OCI-LY1 (cell line): ENCODE results near the gene AMMECR1L.
A peak's percentile ranks its signal among the peaks of the same experiment; 100 is the strongest.
"Not testable (repeated sequence)": the region's sequence is repeated elsewhere in the genome, so short reads cannot be mapped to it uniquely, and the experiment has no call there.

Experiments used
- H2AFZ ChIP-seq: fragments of 200-600 bp; sonication (generic), shearing (Covaris generic); 2 replicates; pipeline ENCODE4 v1.6.0; 2014; ENCODE audit warnings: antibody characterized with exemption, mild to moderate bottlenecking, low read length
- H3F3A ChIP-seq: fragments of 200-600 bp; sonication (generic), shearing (Covaris generic); 2 replicates; pipeline ENCODE4 v1.6.0; 2014; ENCODE audit warnings: mild to moderate bottlenecking, antibody characterized with exemption, low read length, moderate library complexity; ENCODE audit not compliant: insufficient read depth
- H3K27ac ChIP-seq: fragments of 200-600 bp; sonication (generic); 2 replicates; pipeline ENCODE4 v1.5.1; 2014; ENCODE audit warnings: low read length, mixed run types, mild to moderate bottlenecking, low read depth; ENCODE audit not compliant: poor library complexity, severe bottlenecking
- H3K27me3 ChIP-seq: fragments of 200-600 bp; sonication (generic); 2 replicates; pipeline ENCODE4 v1.6.0; 2014; ENCODE audit warnings: antibody characterized with exemption, mild to moderate bottlenecking, low read length, moderate library complexity; ENCODE audit not compliant: insufficient read depth
- H3K36me3 ChIP-seq: fragments of 200-600 bp; sonication (generic); 2 replicates; pipeline ENCODE4 v1.6.1; 2014; ENCODE audit warnings: mild to moderate bottlenecking, antibody characterized with exemption, low read length, moderate library complexity, mixed read lengths; ENCODE audit not compliant: insufficient read depth
- H3K4me1 ChIP-seq: fragments of 200-600 bp; sonication (generic); 2 replicates; pipeline ENCODE4 v1.5.1; 2014; ENCODE audit warnings: mild to moderate bottlenecking, low read length, moderate library complexity; ENCODE audit not compliant: insufficient read depth, severe bottlenecking
- H3K4me2 ChIP-seq: fragments of 200-600 bp; sonication (generic), shearing (Covaris generic); 2 replicates; pipeline ENCODE4 v1.6.1; 2014; ENCODE audit warnings: low read length
- H3K4me3 ChIP-seq: fragments of 200-600 bp; sonication (generic); 2 replicates; pipeline ENCODE4 v1.5.1; 2014; ENCODE audit warnings: low read length, low read depth, mild to moderate bottlenecking, mixed read lengths; ENCODE audit not compliant: poor library complexity, severe bottlenecking
- H3K79me2 ChIP-seq: fragments of 200-600 bp; shearing (Covaris generic); 2 replicates; pipeline ENCODE4 v1.6.1; 2016; ENCODE audit warnings: mixed run types, low read length, mixed read lengths; ENCODE audit not compliant: insufficient read depth
- H3K9ac ChIP-seq: fragments of 200-600 bp; sonication (generic), shearing (Covaris generic); 2 replicates; pipeline ENCODE4 v1.6.1; 2014; ENCODE audit warnings: mild to moderate bottlenecking, low read length, mixed read lengths
- H3K9me2 ChIP-seq: fragments of 200-600 bp; sonication (generic), shearing (Covaris generic); 2 replicates; pipeline ENCODE4 v1.6.1; 2014; ENCODE audit warnings: low read depth, mild to moderate bottlenecking, low read length, mixed read lengths
- H3K9me3 ChIP-seq: fragments of 200-600 bp; shearing (Covaris generic); 2 replicates; pipeline ENCODE4 v1.6.1; 2014; ENCODE audit warnings: low read length, mixed read lengths
- H4K20me1 ChIP-seq: fragments of 200-600 bp; sonication (generic), shearing (Covaris generic); 2 replicates; pipeline ENCODE4 v1.6.0; 2016; ENCODE audit warnings: mild to moderate bottlenecking, low read length; ENCODE audit not compliant: insufficient read depth
- EZH2 ChIP-seq: fragments of 200-600 bp; sonication (generic), shearing (Covaris generic); IDR thresholded peaks from 2 replicates; pipeline ENCODE4 v1.8.0; 2017; ENCODE audit warnings: borderline replicate concordance, mixed run types, mild to moderate bottlenecking, antibody characterized with exemption, low read length, moderate library complexity, mixed read lengths
- TF ChIP-seq, protein P1 (sequence below): fragments of 200-600 bp; sonication (generic), shearing (Covaris generic); IDR thresholded peaks from 2 replicates; pipeline ENCODE4 v1.5.1; 2017; ENCODE audit warnings: mild to moderate bottlenecking, antibody characterized with exemption, low read length, moderate library complexity, mixed read lengths

Gene AMMECR1L

DNA sequence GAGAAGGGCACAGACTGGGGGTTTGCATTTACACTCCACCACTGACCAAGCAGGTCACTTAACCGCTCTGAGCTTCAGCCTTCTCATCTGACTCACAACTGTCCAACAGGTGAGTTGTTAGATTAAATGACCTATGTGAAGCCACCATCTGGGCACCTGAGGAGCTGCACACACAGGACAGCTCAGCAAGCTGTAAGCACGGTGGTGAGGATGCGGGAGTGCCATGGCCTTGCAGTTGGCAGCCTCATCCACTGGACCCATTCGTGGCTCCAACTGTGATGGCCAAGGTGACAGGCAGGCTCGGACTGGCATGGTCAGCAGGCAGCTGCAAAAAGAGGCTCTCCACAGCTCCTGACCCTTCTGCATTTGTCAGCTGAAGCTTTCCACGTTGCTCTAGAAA, 23.3 kb upstream of the AMMECR1L start:
- peaks cover 16% of the 10 kb centered on the region for H3K4me1 ChIP-seq
- H3K4me2 ChIP-seq, result no peak overlapping the region
- H3K9me3 ChIP-seq, result 0 out of 2 replicates have a peak, but pooled peaks cover 3% of the 10 kb centered on the region
- H3K9ac ChIP-seq, result no peak overlapping the region
- no peak overlapping the region for H3K4me3 ChIP-seq
- H3K9me2 ChIP-seq, result no peaks in the 10 kb centered on the region
- no peak overlapping the region for H3K27ac ChIP-seq
- TF ChIP-seq EZH2, result no peak
- TF ChIP-seq, protein P1, sequence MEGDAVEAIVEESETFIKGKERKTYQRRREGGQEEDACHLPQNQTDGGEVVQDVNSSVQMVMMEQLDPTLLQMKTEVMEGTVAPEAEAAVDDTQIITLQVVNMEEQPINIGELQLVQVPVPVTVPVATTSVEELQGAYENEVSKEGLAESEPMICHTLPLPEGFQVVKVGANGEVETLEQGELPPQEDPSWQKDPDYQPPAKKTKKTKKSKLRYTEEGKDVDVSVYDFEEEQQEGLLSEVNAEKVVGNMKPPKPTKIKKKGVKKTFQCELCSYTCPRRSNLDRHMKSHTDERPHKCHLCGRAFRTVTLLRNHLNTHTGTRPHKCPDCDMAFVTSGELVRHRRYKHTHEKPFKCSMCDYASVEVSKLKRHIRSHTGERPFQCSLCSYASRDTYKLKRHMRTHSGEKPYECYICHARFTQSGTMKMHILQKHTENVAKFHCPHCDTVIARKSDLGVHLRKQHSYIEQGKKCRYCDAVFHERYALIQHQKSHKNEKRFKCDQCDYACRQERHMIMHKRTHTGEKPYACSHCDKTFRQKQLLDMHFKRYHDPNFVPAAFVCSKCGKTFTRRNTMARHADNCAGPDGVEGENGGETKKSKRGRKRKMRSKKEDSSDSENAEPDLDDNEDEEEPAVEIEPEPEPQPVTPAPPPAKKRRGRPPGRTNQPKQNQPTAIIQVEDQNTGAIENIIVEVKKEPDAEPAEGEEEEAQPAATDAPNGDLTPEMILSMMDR, result no peak
- no peaks in the 10 kb centered on the region for H4K20me1 ChIP-seq
- no peaks in the 10 kb centered on the region for H3K79me2 ChIP-seq
- H2AFZ ChIP-seq, result no peak overlapping the region
- peaks cover 4% of the 10 kb centered on the region; the same call in 1 of the 2 replicates for H3K27me3 ChIP-seq
- H3F3A ChIP-seq, result no peaks in the 10 kb centered on the region
- no peaks in the 10 kb centered on the region for H3K36me3 ChIP-seq

DNA sequence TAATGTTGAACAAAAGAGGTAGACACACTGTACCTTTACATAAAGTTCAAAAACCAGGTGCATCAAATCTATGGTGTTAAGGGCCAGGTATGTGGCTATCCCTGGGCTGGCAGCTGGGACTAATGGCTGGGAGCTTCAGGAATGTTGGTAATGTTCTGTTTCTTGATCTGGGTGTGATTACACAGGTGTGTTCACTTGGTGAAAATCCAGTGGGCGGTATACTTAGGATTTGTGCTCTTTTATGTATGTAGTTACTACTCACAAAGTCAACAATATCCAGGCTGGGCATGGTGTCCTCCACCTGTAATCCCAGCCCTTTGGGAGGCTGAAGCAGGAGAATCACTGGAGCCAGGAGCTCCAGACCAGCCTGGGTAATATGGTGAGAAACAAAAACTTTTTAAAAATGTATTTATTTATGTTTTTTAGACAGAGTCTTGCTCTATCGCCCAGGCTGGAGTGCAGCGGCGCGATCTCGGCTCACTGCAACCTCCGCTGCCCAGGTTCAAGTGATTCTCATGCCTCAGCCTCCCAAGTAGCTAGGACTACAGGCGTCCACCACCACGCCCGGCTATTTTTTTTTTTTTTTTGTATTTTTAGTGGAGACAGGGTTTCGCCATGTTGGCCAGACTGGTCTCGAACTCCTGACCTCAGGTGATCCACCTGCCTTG, 22.1 kb upstream of the AMMECR1L start:
- not testable (repeated sequence) for H3K27me3 ChIP-seq, H4K20me1 ChIP-seq, H3K9me3 ChIP-seq, H3K79me2 ChIP-seq, H3K27ac ChIP-seq, H3K9me2 ChIP-seq, H3F3A ChIP-seq, H3K4me3 ChIP-seq, H3K9ac ChIP-seq, H2AFZ ChIP-seq, H3K36me3 ChIP-seq, H3K4me2 ChIP-seq
- H3K4me1 ChIP-seq, result peaks cover 16% of the 10 kb centered on the region

DNA sequence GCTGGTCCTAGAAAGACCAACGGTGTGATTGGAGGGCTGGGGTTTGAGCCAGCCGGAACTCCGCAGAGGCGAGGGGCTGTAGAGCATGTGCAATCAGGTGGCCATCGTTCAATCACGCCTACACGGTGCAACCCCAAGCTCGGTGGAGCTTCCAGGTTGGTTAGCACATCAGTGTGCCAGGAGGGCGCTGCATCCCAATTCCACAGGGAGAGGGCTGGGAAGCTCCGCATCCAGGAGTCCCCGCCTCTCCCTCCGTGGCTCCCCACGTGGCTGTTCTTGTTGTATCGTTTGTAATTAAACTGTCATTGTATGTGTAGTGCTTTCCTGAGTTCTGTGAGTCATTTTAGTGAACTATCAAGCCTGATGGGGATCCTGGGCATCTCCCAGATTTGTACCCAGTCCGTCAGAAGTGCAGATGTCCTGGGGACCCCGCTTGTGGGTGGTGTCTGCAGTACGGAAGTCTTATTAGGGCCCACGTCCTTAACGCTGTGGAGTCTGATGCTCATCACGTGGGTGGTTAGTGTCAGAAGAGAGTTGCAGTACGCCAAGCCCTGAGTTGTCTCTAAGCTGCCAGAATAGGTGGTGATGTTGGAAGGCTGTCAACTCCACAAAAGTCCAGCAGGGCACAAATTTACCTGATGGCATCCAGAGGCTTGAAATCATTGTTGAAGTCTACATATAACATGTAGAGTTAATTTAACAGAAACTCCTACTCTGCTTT, 20.6 kb upstream of the AMMECR1L start:
- no peak overlapping the region for H3K27ac ChIP-seq
- peak overlapping the region; percentile 43 for H3K4me3 ChIP-seq
- 0 out of 2 replicates have a peak, but pooled peaks cover 3% of the 10 kb centered on the region for H3K9me3 ChIP-seq
- peak overlapping the region; percentile 20; the same call in 1 of the 2 replicates for H2AFZ ChIP-seq
- H3K4me1 ChIP-seq, result peaks cover 16% of the 10 kb centered on the region
- H3K4me2 ChIP-seq, result peak overlapping the region; percentile 58
- peaks cover 4% of the 10 kb centered on the region; the same call in 1 of the 2 replicates for H3K27me3 ChIP-seq
- no peaks in the 10 kb centered on the region for H3K79me2 ChIP-seq
- TF ChIP-seq EZH2, result no peak
- TF ChIP-seq, protein P1, result no peak
- no peaks in the 10 kb centered on the region for H3K9me2 ChIP-seq
- no peaks in the 10 kb centered on the region for H3F3A ChIP-seq
- H3K9ac ChIP-seq, result peak overlapping the region; percentile 20; the same call in 1 of the 2 replicates
- H3K36me3 ChIP-seq, result no peaks in the 10 kb centered on the region
- H4K20me1 ChIP-seq, result no peaks in the 10 kb centered on the region
